ENCODE data around the gene MIGA2. TPM values are rescaled to one million over a fixed set of nuclear protein-coding genes. Genes with fewer than 3 reads are reported as not detected.

The MIGA2 gene
- total and polyA plus RNA-seq, 2 experiments from 2014 or later = 19.3 to 47.8 TPM

GRCh38 chr9:128995791-128996190 is 40.6 kb upstream of the MIGA2 start:
- peaks cover 66% of the 10 kb centered on the region for H3K36me3 ChIP-seq (ENCODE audit: insufficient read depth)
- H3K36me3 Mint-ChIP-seq (ENCODE audit: low read depth) = peaks cover 88% of the 10 kb centered on the region
- H3K4me3 ChIP-seq = no peak overlapping the region
- H3K4me1 Mint-ChIP-seq = no peaks in the 10 kb centered on the region
- DNase-seq (ENCODE audit: low spot score) (no peak), ATAC-seq (no peak)
- H3K4me2 ChIP-seq = no peak overlapping the region
- no peaks in the 10 kb centered on the region for H3K9me2 ChIP-seq (ENCODE audit: insufficient read depth)
- H3K27me3 Mint-ChIP-seq (ENCODE audit: insufficient read depth, low read depth, poor library complexity) = peaks cover 4% of the 10 kb centered on the region
- H3F3A ChIP-seq (replicated peaks; ENCODE audit: low read depth) = peaks cover 11% of the 10 kb centered on the region
- H2AFZ ChIP-seq = no peak overlapping the region
- H3K79me2 ChIP-seq (replicated peaks; ENCODE audit: insufficient read depth) = no peaks in the 10 kb centered on the region
- no peak overlapping the region for H3K4me3 Mint-ChIP-seq
- H3K27me3 ChIP-seq (ENCODE audit: insufficient read depth) = no peaks in the 10 kb centered on the region
- peaks cover 17% of the 10 kb centered on the region for H4K20me1 ChIP-seq (replicated peaks; ENCODE audit: insufficient read depth)
- H3K9me3 Mint-ChIP-seq = no peaks in the 10 kb centered on the region
- H3K27ac ChIP-seq (ENCODE audit: low read depth) = no peak overlapping the region
- TF ChIP-seq CTCF (conservative IDR thresholded peaks at IDR 0.05; ENCODE audit: low read depth in 2 of 2) = no peak
- TF ChIP-seq POLR2AphosphoS5 (IDR thresholded peaks at IDR 0.05; ENCODE audit: low read depth) = no peak
- TF ChIP-seq ZNF331 (CRISPR knock-in tag; IDR thresholded peaks at IDR 0.05; ENCODE audit: low read depth) = no peak
- TF ChIP-seq JUNB (IDR thresholded peaks at IDR 0.05; ENCODE audit: unreplicated experiment) = no peak
- no peak for TF ChIP-seq ZNF462 (CRISPR knock-in tag; IDR thresholded peaks at IDR 0.05)
- TF ChIP-seq EZH2phosphoT487 (IDR thresholded peaks at IDR 0.05; ENCODE audit: unreplicated experiment) = no peak
- no peak for TF ChIP-seq REST (IDR thresholded peaks at IDR 0.05; ENCODE audit: unreplicated experiment)
- TF ChIP-seq NANOG (IDR thresholded peaks at IDR 0.05; ENCODE audit: borderline replicate concordance) = no peak
- TF ChIP-seq STAT1 (IDR thresholded peaks at IDR 0.05; ENCODE audit: unreplicated experiment) = no peak
- TF ChIP-seq ZNF114 (CRISPR knock-in tag; IDR thresholded peaks at IDR 0.05) = no peak
- TF ChIP-seq CREB1 (CRISPR knock-in tag; IDR thresholded peaks at IDR 0.05; ENCODE audit: low read depth) = no peak
- TF ChIP-seq EZH2 (IDR thresholded peaks at IDR 0.05; ENCODE audit: low read depth, unreplicated experiment) = no peak
- no peak for TF ChIP-seq ETS1 (IDR thresholded peaks at IDR 0.05)
- no peak overlapping the region for H3K27ac Mint-ChIP-seq
- H3K4me1 ChIP-seq (ENCODE audit: insufficient read depth) = no peaks in the 10 kb centered on the region
